Measurements from ENCODE around the gene ATPAF2. TPM values are rescaled to one million over a fixed set of nuclear protein-coding genes. Genes with fewer than 3 reads are reported as not detected.
"Not testable (repeated sequence)": the region's sequence is repeated elsewhere in the genome, so short reads cannot be mapped to it uniquely, and the experiment has no call there.

Gene ATPAF2
- total RNA-seq, 1 donor from 2014 or later = 22.8 TPM

- peak; percentile 41 for ATAC-seq
- intact Hi-C loops (cut with DNase I) = no loop called here
Observed at GRCh38 chr17:18018411-18018921, 20.5 kb downstream of the ATPAF2 start.

GRCh38 chr17:18017958-18018357, 21.0 kb downstream of the ATPAF2 start:
- intact Hi-C loops (cut with DNase I) = no loop called here
- DNase-seq (ENCODE audit: low spot score) (no peak), ATAC-seq (peak; percentile 20)

More at GRCh38 chr17:18018411-18018921, 20.5 kb downstream of the ATPAF2 start:
- no peak for DNase-seq (ENCODE audit: low spot score)

- DNase-seq (ENCODE audit: low spot score) (no peak), ATAC-seq (no peak)
- intact Hi-C loops (cut with DNase I) = no loop called here
Observed at GRCh38 chr17:18016426-18016825, 22.5 kb downstream of the ATPAF2 start.

GRCh38 chr17:18015593-18015992, 23.4 kb downstream of the ATPAF2 start:
- no peak for ATAC-seq
- DNase-seq (ENCODE audit: low spot score) = no peak
- intact Hi-C loops (cut with DNase I) = no loop called here

GRCh38 chr17:18014006-18014405, 25.0 kb downstream of the ATPAF2 start:
- DNase-seq (ENCODE audit: low spot score) = no peak
- intact Hi-C loops (cut with DNase I) = no loop called here
- no peak for ATAC-seq

GRCh38 chr17:18011286-18011685, 27.7 kb downstream of the ATPAF2 start:
- no peak for ATAC-seq
- intact Hi-C loops (cut with DNase I) = no loop called here
- DNase-seq (ENCODE audit: low spot score) = no peak

- DNase-seq (ENCODE audit: low spot score) (no peak), ATAC-seq (no peak)
- intact Hi-C loops (cut with DNase I) = no loop called here
Observed at GRCh38 chr17:18009609-18010420, 29.2 kb downstream of the ATPAF2 start.

GRCh38 chr17:18008496-18009268, 30.3 kb downstream of the ATPAF2 start:
- DNase-seq (ENCODE audit: low spot score) = no peak
- ATAC-seq = no peak
- intact Hi-C loops (cut with DNase I) = no loop called here

GRCh38 chr17:18006495-18007239, 32.3 kb downstream of the ATPAF2 start:
- DNase-seq (ENCODE audit: low spot score) (no peak), ATAC-seq (peak; percentile 38)
- intact Hi-C loops (cut with DNase I) = no loop called here

GRCh38 chr17:18005496-18005895, 33.5 kb downstream of the ATPAF2 start:
- DNase-seq (ENCODE audit: low spot score) (no peak), ATAC-seq (no peak)
- intact Hi-C loops (cut with DNase I) = no loop called here

GRCh38 chr17:18004884-18005305, 34.1 kb downstream of the ATPAF2 start:
- no peak for DNase-seq (ENCODE audit: low spot score)
- no peak for ATAC-seq
- intact Hi-C loops (cut with DNase I) = no loop called here

- DNase-seq (ENCODE audit: low spot score) (no peak), ATAC-seq (no peak)
- intact Hi-C loops (cut with DNase I) = no loop called here
Observed at GRCh38 chr17:18004345-18004744, 34.6 kb downstream of the ATPAF2 start.

- ATAC-seq = no peak
- no peak for DNase-seq (ENCODE audit: low spot score)
- intact Hi-C loops (cut with DNase I) = no loop called here
Observed at GRCh38 chr17:18002171-18002570, 36.8 kb downstream of the ATPAF2 start.

- ATAC-seq = no peak
- intact Hi-C loops (cut with DNase I) = no loop called here
- DNase-seq (ENCODE audit: low spot score) = no peak
Observed at GRCh38 chr17:18000030-18000408, 38.9 kb downstream of the ATPAF2 start.

- ATAC-seq (no peak), DNase-seq (ENCODE audit: low spot score) (no peak)
Observed at GRCh38 chr17:17999364-18000029, 39.5 kb downstream of the ATPAF2 start.

GRCh38 chr17:17998934-17999333, 40.0 kb downstream of the ATPAF2 start:
- ATAC-seq (no peak), DNase-seq (ENCODE audit: low spot score) (no peak)
- intact Hi-C loops (cut with DNase I) = no loop called here

More at GRCh38 chr17:17999364-18000029, 39.5 kb downstream of the ATPAF2 start:
- intact Hi-C loops (cut with DNase I) = no loop called here

- ATAC-seq; DNase-seq (ENCODE audit: low spot score); intact Hi-C loops (cut with DNase I): not testable (repeated sequence)
Observed at GRCh38 chr17:17995887-17996286, 43.1 kb downstream of the ATPAF2 start.

- DNase-seq (ENCODE audit: low spot score) = no peak
Observed at GRCh38 chr17:17994271-17995069, 44.5 kb downstream of the ATPAF2 start.

More at GRCh38 chr17:17994271-17995069, 44.5 kb downstream of the ATPAF2 start:
- intact Hi-C loops (cut with DNase I) = no loop called here
- peak; percentile 25 for ATAC-seq

Measured in sciatic nerve (tissue), 2 donors.